ENCODE results near the gene PSTPIP1.

PSTPIP1 gene

DNA sequence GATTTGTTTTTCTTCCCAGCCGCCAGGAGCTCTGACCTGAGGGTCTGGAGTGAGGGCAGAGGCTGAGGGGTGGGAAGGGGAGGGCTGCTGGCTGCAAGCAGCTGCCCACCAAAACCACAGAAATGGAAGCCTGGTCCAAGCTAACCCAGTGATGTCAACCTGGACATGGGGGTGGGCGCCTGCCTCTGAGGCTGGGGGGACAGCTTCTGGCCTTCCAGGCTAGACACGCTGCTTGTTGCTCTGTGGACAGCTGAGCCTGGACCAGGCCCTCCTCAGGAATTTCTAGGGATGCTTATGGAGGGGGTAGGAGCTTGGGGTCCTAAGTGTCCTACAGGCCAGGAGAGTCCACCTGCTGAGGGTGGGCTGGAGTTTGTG lies 21.4 kb downstream of the PSTPIP1 start:
- POLR2A ChIA-PET: no interaction called here
- DNase-seq (ENCODE audit: low read depth, low spot score): no peak
- CTCF ChIA-PET: interaction anchor here (0.9 to 1.2 kb wide), 2 partner anchors 19 to 102 kb away, joined by 3 read pairs; no protein-coding TSS in a partner anchor

DNA sequence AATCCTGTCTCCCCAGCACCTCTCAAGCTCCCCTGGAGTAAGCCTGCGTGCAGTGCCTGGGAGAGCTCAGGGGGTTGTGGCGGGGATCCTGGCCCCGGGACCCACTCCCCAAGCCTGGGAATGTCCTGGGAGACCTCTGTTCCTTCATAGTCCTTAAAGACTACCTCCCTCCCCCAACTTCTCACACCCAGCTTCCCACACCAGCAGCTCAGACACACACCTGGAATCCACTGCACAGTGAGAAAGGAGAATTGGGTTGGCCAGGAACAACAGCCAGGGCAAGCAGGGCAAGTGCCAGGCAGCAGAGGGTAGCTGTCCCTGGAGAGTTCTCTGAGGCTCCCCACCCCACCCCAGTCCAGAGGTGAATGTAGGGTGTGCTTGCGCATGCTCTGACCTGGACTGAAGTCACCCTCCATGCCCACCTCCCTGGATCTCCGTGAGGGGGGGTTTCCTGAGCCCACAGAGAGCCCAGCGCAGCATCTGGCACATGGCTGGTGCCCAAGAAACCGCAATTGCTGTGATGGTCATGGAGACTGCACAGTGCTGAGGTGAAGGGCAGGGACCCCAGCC lies 22.2 kb downstream of the PSTPIP1 start:
- CTCF ChIA-PET: no interaction called here
- POLR2A ChIA-PET: no interaction called here
- no peak overlapping the region for H3K4me3 ChIP-seq (ENCODE audit: low read depth, low read length)
- TF ChIP-seq, protein P1, sequence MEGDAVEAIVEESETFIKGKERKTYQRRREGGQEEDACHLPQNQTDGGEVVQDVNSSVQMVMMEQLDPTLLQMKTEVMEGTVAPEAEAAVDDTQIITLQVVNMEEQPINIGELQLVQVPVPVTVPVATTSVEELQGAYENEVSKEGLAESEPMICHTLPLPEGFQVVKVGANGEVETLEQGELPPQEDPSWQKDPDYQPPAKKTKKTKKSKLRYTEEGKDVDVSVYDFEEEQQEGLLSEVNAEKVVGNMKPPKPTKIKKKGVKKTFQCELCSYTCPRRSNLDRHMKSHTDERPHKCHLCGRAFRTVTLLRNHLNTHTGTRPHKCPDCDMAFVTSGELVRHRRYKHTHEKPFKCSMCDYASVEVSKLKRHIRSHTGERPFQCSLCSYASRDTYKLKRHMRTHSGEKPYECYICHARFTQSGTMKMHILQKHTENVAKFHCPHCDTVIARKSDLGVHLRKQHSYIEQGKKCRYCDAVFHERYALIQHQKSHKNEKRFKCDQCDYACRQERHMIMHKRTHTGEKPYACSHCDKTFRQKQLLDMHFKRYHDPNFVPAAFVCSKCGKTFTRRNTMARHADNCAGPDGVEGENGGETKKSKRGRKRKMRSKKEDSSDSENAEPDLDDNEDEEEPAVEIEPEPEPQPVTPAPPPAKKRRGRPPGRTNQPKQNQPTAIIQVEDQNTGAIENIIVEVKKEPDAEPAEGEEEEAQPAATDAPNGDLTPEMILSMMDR (IDR thresholded peaks at IDR 0.05; ENCODE audit: insufficient read depth, low read length, missing control alignments): no peak
- DNase-seq (ENCODE audit: low read depth, low spot score): no peak

More for the DNA sequence above, 21.4 kb downstream of the PSTPIP1 start:
- no peak overlapping the region for H3K4me3 ChIP-seq (ENCODE audit: low read depth, low read length)
- TF ChIP-seq, protein P1 (IDR thresholded peaks at IDR 0.05; ENCODE audit: insufficient read depth, low read length, missing control alignments): no peak

DNA sequence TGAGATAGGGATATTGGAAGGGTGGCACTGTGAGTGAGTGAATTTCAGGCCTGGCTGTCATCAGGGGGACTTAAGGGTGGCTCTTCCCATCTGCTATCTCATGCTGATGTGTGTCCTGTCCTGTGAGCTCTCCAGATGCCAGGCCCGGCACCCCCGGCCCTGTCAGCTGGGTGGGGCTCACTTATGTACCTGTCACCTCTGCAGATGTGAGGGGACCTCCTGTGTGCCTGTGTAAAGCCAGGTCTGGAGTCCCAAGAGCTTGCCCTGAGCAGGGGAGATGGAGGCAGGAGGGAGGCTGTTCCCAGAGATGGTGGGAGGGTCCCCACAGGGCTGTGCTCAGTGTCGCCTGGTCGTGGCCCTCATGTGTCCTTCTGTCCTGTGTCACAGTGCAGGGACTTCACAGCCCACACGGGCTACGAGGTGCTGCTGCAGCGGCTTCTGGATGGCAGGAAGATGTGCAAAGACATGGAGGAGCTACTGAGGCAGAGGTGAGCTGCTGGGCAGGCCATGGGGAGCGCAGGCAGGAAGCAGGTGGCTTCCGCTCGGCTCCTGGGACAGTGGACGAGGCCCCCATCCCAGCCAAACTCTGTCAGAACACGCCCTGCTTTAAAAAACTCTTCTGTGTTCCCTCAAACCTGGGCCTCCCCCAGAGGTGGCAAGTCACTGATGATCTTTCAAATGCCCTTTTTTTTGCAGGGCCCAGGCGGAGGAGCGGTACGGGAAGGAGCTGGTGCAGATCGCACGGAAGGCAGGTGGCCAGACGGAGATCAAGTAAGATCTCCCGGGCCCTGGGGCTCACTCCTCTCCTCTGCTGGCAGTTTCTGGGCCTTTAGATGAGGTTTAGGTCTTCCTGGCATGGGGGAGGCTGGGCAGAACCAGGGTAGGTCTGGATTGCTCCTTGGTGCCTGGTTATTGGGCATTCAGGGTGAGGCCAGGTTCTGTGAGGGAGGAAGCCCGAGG lies 23.1 kb downstream of the PSTPIP1 start:
- ChIA-PET CTCF (interaction anchor here (1.0 kb wide), 1 partner anchor 16 kb away, joined by 3 read pairs; no protein-coding TSS in a partner anchor), POLR2A (no interaction called here)
- no peak for DNase-seq (ENCODE audit: low read depth, low spot score)
- no peak overlapping the region for H3K4me3 ChIP-seq (ENCODE audit: low read depth, low read length)
- TF ChIP-seq, protein P1 (IDR thresholded peaks at IDR 0.05; ENCODE audit: insufficient read depth, low read length, missing control alignments): no peak

DNA sequence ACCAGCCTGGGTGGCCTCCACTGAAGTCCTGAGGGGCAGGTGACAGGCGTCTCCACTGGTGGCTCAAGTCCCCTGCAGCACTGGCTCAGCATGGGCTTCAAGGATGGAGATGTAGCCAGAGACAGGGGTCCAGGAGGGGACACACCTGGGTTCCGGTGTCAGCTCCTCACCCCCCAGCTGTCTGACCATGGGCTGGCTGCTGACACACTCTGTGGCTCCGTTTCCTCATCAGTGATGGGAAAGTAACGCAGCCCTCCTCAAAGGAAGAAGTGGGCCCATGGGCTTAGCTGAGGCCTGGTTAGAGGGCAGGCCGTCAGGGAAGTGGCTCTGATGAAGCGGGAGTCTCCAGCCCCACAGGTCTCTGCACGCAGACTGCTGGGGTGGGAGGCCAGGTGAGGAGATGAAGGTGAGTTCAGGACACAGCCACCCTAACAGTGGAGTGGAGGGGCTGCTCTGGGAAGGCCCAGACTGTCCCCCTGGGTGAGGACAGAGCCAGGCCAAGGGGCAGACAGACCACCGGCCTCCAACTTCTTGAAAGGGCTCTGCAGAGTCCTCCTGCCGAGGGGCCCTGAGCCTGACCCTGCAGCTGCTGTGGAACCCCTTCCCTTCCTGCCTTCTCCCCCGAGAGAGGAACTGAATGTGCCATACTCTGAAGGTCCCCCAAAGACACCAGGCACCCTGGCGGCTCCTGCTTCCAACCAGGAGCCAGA lies 24.0 kb downstream of the PSTPIP1 start:
- DNase-seq (ENCODE audit: low read depth, low spot score): no peak
- CTCF ChIA-PET: interaction anchor here (7.2 kb wide), 1 partner anchor 524 kb away, joined by 60 read pairs; no protein-coding TSS in a partner anchor
- no peak overlapping the region for H3K4me3 ChIP-seq (ENCODE audit: low read depth, low read length)
- POLR2A ChIA-PET: no interaction called here
- TF ChIP-seq, protein P1 (IDR thresholded peaks at IDR 0.05; ENCODE audit: insufficient read depth, low read length, missing control alignments): no peak

DNA sequence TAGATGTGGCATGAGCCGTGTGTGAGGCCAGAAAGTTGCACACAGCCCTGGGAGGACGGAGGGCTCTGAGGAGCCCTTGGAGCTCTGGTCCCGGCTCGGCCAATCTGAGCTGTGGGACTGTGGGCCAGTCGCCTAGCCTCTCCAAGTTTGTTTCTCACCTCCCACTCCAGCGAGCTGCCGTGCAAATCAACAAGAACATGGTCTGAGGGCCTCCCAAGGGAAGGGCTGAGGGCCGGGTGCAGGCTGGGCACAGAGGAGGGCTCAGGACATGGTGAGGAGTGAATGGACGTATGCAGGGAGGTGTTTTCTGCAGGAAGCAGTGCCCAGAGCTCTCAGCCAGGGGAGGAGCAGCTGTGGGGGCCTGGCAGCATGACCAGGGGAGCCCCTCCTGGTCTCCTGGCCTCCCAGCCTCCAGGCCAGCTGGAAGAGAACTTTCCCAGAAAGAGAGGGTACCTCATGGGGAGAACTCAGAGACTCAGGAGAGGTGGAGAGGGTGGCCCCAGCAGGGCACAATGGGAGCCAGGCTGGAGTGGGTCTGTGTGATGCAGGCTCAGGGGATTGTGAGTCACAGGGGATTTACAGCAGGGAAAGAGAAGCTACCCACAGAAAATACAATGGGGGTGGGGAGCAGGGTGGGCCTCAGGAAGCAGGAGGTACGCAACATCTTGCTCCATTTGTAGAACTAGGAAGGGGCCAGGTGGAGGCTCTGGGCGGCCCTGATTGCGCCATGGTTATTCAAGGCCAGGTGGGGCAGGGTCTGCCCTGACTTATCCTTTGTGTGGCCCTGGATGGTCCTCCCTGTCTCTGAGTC lies 24.8 kb downstream of the PSTPIP1 start:
- TF ChIP-seq, protein P1 (IDR thresholded peaks at IDR 0.05; ENCODE audit: insufficient read depth, low read length, missing control alignments): no peak
- ChIA-PET POLR2A (no interaction called here), CTCF (interaction anchor here (7.2 kb wide), 1 partner anchor 523 kb away, joined by 60 read pairs; no protein-coding TSS in a partner anchor)
- no peak for DNase-seq (ENCODE audit: low read depth, low spot score)
- no peak overlapping the region for H3K4me3 ChIP-seq (ENCODE audit: low read depth, low read length)

All from AG04449 (cell line).